HG02943 (cell line): Measurements from ENCODE around the gene SH3TC1.
A peak's percentile ranks its signal among the peaks of the same experiment; 100 is the strongest.

Experiments
- ATAC-seq: cut with Tn5 transposase; IDR thresholded peaks from one replicate; pipeline ENCODE4 v1.9.1; 2021; ENCODE audit warnings: mild to moderate bottlenecking, low read depth, moderate library complexity; ENCODE audit not compliant: unreplicated experiment

The SH3TC1 gene

DNA sequence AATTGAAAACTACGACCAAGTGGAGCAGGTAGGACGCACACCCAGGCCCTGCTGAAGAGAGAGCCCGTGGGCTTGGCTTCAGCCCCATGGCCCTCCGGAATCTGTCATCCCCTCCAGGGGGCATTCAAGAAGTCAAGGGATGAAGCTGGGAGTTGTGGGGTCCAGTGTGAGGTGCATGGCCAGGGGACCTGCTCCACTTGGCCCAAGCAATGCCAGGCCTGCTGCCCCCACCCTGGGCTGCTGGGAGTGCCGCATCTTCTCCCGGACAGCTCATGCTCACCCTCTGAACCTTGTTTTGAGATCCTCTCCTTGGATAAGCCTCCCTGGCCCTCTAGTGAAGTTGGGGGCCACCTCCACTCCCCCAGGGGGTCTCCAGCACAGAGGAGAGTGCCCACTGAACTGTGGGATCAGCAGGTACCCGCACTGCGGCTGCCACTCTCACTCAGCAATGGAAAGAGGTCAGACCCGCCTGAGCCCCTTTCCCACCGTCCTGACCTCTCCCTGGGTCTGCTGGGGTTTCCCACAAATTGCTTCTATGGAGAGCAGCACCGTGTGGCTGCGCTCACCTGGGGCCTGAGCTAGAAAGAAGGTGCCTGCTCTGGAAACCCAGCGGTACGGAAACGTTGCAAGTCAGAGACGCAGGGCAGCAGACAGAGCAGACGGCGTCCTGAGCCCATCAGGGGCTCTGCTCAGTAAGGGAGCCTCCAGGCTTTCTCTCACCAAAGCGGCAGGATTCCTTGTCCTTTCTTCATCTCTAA is 35.5 kb upstream of the SH3TC1 start:
- ATAC-seq: no peak

DNA sequence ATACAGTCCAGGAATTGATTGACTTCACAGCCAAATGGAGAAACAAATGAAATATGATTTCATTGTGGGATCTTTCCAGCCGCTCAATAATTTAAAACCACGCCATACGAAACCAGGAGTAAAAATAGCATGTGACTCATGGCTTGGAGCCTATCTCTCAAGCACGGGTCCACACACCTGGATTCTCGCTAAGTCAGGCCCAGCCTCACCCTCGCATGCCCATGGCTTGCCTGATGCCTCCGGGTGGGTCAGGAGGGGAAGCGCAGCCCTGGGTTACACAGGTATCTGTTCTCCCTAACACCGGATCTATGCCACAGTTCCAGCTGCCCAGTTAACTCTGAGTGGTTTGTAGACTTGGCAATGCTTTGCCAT is 34.9 kb upstream of the SH3TC1 start:
- ATAC-seq: no peak

DNA sequence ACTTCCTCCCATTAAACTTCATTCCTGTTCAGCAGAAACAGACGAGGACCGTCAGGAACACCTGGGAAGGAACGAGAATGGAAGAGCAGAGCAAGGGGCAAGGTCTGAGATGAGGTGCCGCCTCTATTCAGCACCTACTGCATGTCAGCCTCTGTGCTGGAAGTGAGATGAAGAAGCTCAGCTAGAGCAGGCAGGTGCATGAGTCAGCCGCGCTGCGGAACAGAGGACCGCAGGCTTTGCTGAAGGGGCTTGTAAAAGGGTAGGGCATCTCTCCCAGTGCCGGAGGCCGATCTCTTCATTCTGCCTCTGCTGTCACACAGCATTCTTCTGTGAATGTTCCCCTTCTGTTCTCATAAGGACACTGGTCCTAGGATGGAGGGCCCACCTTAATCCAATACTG is 34.4 kb upstream of the SH3TC1 start:
- no peak for ATAC-seq

DNA sequence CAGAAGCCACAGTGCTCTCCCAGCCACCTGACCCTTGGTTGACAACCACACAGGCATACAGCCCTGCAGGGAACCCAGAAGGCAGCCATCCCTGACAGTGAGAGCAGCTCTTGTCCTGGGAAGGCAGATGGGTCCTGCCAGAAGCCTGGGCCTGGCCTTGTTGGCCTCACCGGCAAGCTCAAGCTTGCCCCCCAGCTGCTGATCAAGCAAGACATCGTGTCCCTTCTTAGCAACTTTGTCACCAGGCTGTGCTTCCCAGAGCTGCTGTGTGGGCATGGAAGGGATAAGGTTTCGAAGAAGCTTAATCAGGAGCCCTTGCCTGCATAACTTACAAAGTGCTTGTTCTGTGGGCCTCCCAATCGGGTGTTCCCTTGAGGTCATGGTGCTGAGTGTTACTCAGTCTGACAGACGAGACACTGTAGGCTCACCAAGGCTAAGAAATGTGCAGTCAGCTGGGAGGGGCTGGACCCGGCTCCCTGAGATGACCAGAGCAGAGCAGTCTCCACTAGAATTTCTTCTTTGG is 33.7 kb upstream of the SH3TC1 start:
- no peak for ATAC-seq

DNA sequence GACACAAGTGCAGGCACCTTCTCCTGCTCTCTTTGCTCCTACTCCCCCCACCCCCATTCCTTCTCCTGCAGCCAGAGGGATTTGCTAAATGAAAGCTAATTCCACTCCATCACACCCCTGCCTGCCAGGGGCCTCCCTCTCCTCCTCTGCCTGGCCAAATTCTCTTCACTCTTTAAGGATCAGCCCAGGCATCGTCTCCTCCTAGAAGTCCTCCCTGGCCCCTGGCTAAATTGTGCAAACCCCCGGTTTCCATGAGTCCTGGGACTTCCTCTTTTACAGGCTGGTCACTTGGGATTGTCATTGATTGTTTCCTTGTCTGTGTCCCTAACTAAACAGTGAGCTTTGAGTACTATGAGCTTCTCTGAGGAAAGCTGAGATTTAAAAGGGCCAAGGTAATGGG is 31.8 kb upstream of the SH3TC1 start:
- ATAC-seq: no peak

DNA sequence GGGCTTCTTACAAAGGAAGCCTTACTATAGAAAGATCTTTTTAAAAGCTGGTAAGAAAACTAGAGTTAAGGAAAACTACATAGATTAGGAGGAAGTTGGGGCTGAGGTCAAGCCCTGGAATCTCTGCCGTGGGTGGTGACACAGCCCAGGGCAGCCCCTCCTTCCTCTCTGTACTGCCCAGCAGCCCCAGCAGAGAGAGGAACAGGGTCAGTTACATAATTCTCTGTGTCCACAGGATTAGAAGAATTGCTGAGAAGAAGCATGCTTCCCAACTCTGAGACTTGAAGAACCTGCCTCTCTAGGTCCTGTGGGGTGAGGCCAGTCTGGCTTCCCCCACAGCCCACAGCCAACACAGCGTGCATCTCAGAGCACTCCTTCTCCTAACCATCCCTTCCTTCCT is 31.3 kb upstream of the SH3TC1 start:
- ATAC-seq: no peak

DNA sequence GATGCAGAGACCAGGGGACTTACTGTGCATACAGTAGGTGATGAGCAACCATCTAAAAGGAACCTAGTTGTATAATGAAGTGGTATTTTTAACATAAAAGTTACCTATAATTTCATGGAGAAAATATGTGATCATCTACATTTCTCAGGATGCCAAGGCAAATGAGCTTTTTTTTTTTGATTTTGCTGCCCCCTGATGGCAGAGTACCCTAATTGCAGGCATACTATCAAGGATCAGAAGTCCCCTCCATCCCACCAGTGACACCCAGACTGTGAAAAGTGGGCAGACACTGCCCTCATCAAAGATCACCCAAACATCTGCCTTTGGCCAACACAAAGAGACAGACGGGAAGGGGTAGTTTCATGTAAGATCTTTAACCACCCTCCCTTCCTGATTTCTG is 30.9 kb upstream of the SH3TC1 start:
- no peak for ATAC-seq

DNA sequence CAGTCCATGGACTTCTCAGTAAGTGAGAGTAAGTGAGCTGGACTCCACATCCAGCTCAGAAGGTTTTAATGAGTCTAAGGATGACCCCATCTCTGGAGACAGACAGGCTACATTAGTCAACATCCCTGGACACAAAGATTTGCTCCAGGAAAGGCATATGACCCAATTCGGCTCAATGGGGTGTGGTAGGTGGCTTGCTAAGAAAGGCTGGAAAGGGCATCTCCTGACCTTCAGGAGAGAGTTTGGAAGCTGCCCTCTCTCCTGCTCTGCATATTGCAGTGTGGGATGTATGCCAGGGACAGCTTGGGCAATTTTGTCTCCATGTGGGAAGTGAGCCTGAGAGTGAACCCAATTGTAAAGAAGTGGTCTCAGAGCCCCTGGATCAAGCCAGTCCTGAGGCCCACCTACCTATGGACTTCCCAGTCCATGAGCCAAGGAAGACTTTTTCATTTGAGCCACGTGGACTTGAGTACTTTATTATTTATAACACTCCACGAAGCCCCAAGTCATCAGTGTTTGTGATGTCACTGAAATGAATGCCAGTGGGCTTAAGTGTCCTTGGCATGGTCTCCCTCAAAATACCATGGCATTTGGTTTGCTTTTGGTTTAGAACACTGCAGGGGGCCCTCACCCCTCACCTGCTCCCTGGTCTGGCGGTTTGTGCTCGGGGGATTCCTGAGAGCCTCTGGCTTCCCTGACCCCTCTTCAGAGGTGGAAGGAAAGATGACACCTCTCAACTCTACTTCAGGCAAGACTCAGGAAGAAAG is 30.1 kb upstream of the SH3TC1 start:
- ATAC-seq: no peak

DNA sequence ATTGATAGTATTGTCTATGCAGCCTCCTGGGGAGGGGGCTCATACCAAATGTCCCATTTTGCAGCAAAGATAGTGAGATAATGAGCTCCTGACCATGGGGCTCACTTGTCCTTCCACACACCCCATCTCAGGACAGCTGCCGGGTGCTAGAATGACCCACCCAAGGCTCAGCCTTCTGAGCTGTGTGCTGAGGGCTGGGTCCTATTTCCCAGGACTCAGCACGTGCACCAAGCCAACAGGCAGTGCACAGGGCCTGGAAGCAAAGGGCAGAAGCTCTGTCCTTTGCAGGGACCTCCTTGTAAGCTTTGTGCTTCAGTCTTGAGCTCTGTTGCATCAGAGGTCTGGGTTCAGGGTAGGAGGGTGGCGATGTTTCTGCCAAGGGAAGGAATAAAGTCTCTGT is 29.3 kb upstream of the SH3TC1 start:
- ATAC-seq: no peak

DNA sequence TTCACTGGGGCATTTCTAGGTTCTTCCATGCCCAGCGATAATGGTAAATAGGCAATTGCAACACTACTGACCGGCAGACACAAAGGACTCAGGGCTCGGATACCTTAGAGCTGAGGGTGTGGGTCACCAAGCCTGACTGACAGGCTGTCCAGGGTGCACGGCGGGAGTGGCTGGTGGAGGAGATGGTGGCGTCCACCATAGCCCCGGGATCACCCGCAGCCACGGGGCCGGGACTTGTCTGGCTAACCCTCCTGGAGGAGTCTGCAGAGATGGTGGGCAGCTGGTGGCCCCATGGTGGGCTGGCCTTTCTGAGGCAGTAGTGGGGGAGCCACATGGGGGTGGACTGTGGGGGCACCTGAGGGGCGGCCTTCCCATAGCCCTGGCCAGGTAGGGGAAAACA is 28.7 kb upstream of the SH3TC1 start:
- ATAC-seq: no peak

DNA sequence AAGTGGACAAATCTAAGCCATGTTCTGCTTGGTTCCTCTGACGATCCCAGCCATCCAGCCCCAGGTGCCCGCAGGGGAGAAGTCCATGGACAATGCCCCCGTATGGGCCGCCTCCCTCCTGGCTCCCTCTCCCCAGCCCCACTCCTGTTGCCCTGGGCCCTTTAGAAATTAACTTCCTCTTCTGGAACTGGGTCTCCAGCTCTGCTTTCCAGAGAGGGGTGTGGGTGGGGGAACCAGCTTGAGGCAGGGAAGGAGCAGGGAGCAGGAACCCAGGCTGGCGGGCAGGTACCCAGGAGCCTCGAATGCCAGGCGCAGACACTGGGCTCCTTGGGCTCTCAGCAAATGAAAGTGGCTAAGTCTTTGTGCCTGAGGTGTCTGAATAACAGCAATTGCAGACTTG is 27.8 kb upstream of the SH3TC1 start:
- no peak for ATAC-seq

DNA sequence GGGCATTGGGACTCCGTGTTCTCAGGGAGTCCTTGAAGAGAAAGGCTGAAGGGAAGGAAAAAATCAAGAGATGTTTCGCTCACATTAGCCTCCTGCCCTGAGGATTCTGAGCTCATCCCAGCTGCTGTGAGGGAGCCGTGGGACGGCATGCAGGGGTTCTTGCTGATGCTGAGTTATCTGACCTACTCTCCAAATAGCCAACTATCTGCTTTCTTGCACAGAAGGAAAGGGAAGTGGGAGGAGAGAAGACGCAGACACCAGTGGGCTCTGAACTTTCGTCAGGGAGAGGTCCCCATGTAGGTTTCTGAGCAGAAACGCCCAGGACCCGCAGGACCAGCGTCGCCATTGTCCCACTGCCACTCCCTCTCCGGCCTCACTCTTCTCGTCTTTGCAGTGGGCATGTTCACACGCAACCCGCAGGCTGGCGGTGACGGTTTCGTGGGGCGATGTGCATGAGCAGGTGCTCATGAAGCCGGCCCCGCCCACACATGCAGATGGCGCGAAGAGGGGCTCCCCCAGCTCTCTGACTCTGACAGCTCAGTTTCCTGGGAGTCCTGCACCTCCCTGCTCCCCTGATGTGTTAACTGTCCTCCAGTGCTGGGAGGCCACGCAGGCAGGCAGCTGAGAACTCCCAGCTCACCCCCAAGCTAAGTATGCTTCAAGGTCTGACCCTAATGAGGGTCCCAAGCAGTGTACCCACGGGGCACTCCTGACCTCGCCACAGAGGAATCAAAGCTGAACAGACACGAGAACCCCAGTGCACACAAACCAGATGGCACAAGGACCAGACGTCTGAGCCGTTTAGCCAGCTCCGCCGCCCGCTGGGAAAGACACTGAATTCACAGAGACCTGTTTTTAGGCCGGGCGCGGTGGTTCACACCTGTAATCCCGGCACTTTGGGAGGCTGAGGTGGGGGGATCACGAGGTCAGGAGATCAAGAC is 26.8 kb upstream of the SH3TC1 start:
- peak; percentile 67 for ATAC-seq

DNA sequence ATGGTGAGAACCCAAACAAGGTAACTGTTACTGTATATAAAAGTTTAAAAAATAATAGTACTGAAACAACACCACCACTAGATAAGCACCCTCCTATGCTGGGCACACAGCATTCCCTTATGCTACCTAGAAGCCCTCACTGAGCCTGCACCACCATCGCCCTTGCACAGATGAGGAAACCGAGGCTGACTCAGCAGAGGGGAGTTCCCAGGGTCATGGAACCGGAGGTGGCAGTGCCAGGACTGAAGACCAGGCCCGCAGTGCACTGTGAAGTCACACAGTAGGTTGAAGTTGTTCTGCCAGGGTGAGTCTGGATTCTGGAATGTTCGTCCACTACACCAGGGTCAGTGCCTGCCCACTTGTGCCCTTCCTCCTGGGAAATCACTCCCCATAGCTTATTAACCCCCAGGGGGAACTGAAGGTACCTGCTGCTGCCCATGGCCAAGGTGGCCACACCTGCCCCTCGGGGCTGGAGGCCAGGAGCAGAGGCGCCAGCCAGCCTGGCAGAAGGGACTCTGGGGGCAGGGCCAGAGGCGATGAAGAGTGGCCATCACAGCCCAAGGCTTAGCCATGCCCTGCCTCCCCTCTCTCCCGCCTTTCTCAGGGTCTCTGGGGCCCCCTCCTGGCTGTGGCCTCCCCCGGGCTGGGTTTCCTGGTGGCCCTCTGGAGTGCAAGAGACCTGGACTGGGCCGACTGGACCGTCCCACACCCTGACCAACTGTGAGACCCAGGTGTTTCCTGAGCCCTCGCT is 25.4 kb upstream of the SH3TC1 start:
- ATAC-seq: no peak

DNA sequence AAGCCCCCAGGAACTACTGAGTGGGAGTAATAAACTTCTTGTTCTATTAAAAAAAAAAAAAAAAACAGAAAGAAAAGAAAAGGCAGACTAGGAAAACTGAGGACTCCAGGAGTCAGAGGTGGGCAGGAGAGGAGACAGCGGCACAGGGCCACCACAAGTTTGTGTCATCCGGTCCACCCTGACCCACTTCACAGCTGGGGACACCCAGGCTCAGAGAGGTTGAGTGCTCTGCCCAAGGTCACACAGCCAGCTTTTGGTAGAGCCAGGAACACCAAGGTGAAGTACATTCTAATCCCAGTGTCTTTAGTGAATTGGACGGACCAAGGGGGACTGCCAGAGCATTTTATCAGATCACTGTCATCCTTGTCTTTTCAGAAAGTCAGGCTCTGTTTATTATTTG is 24.1 kb upstream of the SH3TC1 start:
- no peak for ATAC-seq

DNA sequence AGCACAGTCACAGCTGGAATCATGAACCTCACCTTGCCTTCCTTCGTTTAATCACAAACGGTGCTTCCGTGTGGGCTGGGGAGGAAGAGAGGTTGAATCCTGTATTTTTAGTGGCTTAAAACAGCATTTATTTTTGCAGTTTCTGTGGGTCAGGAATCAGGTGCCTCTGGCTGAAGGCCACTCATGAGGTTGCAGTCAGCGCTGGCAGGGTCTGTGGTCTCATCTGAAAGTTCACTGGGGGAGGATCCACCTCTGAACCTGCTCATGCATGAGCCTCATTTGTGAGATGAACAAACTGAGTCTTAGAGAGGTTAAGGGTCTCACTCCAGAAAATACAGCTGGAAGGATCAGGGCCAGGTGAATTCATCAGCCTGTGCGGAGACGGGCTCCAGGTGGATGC is 23.4 kb upstream of the SH3TC1 start:
- no peak for ATAC-seq

DNA sequence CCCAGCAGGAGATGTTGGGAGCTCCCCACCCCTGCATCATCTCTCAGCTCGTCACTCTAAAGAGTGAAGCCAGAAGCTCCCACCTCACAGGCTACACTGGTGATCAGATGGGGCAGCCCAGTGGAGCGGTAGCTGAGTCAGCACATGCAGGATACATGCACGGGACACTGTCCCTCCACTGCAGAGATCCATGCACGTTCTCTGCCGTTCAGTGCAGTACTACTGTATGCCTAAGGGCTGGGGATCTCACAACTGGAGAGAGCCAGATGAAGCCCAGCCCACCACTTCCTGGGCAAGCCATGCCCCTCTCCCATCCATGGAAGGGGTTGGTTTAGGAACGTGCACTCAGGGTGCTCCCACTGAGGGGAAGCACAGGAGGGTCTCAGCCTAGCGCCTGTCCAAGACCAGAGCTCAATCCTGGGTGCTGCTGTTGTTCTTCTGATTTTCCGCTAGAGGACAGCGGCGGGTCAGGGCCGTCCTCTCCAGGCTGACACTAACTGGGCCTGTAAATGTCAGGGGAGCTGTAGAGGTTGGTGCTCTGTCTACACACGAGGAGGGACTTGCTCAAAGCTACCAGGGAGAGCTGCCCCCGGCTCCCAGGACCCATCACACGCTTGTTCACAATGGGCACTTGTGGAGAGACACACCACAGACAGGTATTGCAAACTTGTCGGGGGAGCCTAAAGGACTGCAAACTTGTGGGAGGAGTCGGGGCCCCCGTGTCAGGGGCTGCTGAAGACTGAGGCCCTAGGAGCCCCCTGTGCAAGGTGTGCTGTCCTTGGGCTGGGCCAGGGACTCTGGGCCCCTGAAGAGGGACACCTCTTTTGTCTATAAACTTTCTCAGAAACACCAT is 22.3 kb upstream of the SH3TC1 start:
- ATAC-seq: peak; percentile 72

DNA sequence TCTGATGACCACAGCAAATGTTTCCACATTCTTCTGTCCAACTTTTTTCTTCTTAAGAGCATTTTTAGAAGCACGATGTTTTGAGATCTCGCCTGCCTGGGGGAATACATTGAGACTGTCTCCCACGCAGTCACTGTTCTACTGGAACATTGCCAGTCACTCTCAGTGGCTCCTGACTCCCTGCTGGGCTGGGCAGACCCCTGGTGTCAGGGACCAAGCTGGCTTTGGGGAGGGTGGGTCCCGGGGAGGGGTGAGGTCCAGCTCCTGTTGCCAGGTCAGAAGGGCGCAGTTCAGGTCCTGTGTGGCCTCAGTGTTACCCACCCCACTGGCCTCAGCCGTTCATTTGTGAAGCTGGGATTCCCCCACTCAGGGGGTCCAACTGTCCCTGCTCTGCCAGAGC is 21.5 kb upstream of the SH3TC1 start:
- no peak for ATAC-seq

DNA sequence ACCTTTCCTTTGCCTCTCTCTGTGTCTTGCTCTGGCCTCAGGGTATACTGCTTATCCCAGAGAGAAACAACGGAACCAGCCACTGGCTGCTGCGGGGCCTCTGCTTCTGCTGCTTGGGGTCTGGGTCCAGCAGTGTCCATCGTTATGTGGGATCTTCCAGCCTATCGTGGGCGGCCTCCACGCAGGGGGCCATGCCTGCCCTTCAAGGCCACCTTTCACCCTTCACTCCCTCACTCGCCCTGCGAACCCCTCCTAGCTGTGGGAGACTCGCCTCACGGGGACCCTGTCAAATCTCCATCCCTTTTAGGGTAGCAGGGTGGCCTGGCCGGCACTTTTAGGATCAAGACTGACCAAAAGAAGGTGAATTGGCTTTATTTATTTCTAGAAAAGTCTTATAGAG is 21.1 kb upstream of the SH3TC1 start:
- no peak for ATAC-seq

DNA sequence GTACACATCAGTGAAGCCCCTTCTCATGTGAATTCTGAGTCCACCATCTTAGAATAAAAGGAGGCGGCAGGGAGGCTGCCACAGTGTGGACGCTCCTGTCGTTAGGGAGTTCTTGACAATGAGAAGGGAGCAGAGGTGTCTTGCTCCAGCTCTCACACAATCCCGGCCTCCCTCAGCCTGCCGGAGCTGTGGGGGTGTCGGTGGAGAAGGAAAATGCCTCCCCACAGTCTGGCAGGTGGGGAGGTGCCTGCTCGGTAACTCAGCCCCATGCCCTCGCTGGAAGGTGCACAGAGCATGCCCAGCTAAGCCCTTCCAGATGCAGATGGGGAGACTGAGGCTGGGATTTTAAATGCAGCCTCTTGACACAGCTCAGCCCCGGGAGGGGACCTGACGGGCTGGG is 20.0 kb upstream of the SH3TC1 start:
- no peak for ATAC-seq
